GM03348 (cell line): ENCODE measurements around the gene SQSTM1.
"Not testable (repeated sequence)": the region's sequence is repeated elsewhere in the genome, so short reads cannot be mapped to it uniquely, and the experiment has no call there.

ENCODE experiments used
- DNase-seq: peaks from one replicate; pipeline ENCODE4 v3.0.0; 2012; ENCODE audit warnings: low spot score

The SQSTM1 gene

GRCh38 chr5:179825655-179826182 is 5.0 kb downstream of the SQSTM1 start:
- no peak for DNase-seq

- DNase-seq: no peak
Measured at GRCh38 chr5:179827680-179828079, 7.0 kb downstream of the SQSTM1 start.

GRCh38 chr5:179828756-179829421 is 8.2 kb downstream of the SQSTM1 start:
- DNase-seq: no peak

DNA sequence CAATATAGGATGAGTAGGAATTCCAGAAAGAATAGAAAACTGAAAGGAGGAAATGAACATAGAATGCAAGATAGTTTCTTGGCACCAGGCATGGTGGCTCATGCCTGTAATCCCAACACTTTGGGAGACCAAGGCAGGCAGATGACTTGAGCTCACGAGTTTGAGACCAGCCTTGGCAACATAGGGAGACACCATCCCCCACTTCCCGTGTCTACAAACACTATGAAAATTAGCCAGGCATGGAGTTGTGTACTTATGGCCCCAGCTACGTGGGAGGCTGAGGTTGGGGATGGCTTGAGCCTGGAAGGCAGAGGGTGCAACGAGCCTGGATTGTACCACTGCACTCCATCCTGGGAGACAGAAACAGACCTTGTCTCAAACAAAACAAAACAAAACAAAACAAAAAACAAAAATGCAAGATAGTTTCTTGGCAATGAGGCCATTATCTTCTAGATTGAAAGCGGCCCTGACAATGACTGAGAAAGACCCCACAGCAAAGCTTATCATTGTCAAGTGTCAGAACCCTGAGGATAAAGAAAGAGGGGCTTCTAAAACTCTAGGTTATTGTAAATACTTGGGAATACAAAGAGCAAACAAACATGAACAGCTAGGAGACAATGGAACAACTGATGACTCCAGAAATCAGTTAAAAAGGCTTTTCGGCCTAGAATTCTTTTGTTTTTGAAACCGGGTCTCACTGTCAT is 9.2 kb downstream of the SQSTM1 start:
- DNase-seq: no peak

- no peak for DNase-seq
Measured at GRCh38 chr5:179830818-179831468, 10.2 kb downstream of the SQSTM1 start.

GRCh38 chr5:179832039-179832745 is 11.5 kb downstream of the SQSTM1 start:
- DNase-seq: no peak

DNA sequence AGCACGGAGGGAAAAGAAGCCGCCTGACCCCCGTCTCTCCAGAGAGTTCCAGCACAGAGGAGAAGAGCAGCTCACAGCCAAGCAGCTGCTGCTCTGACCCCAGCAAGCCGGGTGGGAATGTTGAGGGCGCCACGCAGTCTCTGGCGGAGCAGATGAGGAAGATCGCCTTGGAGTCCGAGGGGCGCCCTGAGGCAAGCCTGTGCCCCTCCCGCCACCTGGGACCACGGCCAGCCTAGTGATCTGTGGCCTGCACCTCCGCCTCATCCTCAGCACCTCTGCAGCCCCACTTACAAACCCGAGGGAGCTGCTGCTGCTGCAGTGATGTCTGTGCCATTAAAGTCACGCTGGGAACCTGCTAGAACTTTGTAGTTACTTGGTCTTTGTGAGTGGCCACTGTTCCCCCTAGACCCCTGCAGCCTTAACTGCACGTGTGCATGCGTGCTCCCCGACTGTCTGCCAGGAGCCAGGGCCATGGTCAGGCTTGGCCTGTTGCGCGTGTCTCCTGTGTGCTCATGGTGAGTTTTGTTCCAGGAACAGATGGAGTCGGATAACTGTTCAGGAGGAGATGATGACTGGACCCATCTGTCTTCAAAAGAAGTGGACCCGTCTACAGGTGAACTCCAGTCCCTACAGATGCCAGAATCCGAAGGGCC is 12.5 kb downstream of the SQSTM1 start:
- no peak for DNase-seq

- DNase-seq: no peak
Measured at GRCh38 chr5:179833709-179834070, 13.0 kb downstream of the SQSTM1 start.

- DNase-seq: no peak
Measured at GRCh38 chr5:179834120-179834519, 13.4 kb downstream of the SQSTM1 start.

DNA sequence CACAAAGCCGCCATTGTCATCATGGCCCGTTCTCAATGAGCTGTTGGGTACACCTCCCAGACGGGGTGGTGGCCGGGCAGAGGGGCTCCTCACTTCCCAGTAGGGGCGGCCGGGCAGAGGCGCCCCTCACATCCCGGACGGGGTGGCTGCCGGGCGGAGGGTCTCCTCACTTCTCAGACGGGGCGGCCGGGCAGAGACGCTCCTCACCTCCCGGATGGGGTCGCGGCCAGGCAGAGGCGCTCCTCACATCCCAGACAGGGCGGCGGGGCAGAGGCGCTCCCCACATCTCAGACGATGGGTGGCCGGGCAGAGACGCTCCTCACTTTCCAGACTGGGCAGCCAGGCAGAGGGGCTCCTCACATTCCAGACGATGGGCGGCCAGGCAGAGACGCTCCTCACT is 14.2 kb downstream of the SQSTM1 start:
- not testable (repeated sequence) for DNase-seq

DNA sequence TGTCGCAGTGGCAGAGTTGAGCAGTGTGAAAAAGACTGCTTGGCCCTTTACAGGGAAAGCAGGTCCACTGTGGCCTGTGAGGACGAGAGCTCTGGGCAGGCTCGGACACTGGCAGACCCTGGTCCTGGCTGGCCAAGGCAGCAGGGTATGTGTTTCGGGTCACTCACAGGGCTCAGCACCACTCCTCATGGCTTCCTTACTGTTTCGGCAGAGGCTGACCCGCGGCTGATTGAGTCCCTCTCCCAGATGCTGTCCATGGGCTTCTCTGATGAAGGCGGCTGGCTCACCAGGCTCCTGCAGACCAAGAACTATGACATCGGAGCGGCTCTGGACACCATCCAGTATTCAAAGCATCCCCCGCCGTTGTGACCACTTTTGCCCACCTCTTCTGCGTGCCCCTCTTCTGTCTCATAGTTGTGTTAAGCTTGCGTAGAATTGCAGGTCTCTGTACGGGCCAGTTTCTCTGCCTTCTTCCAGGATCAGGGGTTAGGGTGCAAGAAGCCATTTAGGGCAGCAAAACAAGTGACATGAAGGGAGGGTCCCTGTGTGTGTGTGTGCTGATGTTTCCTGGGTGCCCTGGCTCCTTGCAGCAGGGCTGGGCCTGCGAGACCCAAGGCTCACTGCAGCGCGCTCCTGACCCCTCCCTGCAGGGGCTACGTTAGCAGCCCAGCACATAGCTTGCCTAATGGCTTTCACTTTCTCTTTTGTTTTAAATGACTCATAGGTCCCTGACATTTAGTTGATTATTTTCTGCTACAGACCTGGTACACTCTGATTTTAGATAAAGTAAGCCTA is 15.7 kb downstream of the SQSTM1 start:
- no peak for DNase-seq

GRCh38 chr5:179837076-179838011 is 16.6 kb downstream of the SQSTM1 start:
- no peak for DNase-seq

GRCh38 chr5:179839328-179840256 is 18.9 kb downstream of the SQSTM1 start:
- no peak for DNase-seq

DNA sequence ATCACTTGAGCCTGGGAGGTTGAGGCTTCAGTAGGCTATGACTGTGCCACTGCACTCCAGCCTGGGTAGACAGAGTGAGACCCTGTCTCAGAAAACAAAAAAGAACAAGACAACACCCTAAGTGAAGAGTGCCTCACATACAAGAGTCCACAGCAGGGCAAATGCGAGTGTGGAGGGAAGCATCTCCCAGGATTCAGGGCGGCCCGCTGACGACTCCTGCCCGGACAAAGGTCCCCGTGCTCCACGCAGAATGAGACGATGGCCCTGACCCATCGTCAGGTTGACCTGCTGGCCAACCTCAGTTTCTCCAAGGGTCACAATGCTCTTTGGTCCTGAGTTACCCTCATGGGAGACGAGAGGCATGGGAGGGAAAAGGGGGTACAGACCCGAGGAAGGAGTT is 19.6 kb downstream of the SQSTM1 start:
- no peak for DNase-seq

- no peak for DNase-seq
Measured at GRCh38 chr5:179840766-179841165, 20.1 kb downstream of the SQSTM1 start.

GRCh38 chr5:179841621-179842020 is 20.9 kb downstream of the SQSTM1 start:
- DNase-seq: no peak

DNA sequence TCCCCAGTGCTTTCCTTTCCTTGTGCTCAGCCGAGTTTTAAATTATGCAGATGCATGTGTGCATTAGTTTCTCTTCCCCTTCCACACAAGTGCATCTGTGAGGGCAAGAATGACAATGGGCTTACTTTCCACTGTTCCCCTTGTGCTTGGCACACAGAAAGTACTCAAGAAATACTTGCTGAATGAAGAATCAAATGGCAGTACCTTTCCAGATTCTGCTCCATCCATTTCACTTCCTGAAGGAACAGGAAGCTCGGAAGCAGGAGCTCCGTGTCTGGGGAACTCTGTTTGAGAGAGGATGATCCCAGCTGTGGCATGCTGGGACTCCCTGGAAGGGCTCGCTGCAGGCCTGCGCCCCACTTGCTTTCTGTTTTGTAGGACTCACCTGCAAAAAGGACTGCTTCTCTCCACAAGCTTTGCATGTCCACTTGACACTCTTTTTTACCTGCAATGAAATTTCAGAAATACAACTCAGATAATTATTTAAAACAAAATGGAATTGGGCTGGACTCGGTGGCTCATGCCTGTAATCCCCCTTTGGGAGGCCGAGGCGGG is 32.4 kb downstream of the SQSTM1 start:
- no peak for DNase-seq

GRCh38 chr5:179854356-179854755 is 33.7 kb downstream of the SQSTM1 start:
- DNase-seq: no peak

DNA sequence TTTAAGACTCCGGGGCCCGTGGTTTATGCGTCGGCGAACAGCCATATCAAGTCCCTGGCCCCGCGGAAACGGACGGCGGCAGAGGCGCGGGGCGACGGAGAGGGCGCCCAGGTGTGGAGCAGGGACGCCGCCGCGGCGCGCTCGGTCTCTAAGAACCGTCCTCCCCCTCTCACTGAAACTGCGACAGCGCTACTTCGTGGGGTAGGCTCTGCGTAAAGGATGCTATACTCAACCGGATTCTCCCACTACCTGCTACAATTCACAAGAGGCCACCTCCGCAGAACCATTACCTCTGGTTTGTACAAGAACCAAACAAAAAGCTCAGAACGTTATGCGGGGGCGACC is 37.5 kb downstream of the SQSTM1 start:
- peak; percentile 57 for DNase-seq
